ENCODE data around the gene UFL1. TPM values are rescaled to one million over a fixed set of nuclear protein-coding genes. Genes with fewer than 3 reads are reported as not detected.

UFL1 gene
- total RNA-seq, 1 donor = 41.0 TPM

- DNase-seq (ENCODE audit: low read depth) = no peak
- TF ChIP-seq CTCF (IDR thresholded peaks at IDR 0.05; ENCODE audit: insufficient read depth, low read depth, low read length) = no peak
- no peak overlapping the region for H3K4me3 ChIP-seq (ENCODE audit: low read depth, low read length)
Observed at GRCh38 chr6:96563853-96564252, 42.2 kb downstream of the UFL1 start.

GRCh38 chr6:96570053-96570452 is 48.4 kb downstream of the UFL1 start:
- no peak overlapping the region for H3K4me3 ChIP-seq (ENCODE audit: low read depth, low read length)
- no peak for DNase-seq (ENCODE audit: low read depth)
- TF ChIP-seq CTCF (IDR thresholded peaks at IDR 0.05; ENCODE audit: insufficient read depth, low read depth, low read length) = no peak

- no peak for DNase-seq (ENCODE audit: low read depth)
- no peak overlapping the region for H3K4me3 ChIP-seq (ENCODE audit: low read depth, low read length)
Observed at GRCh38 chr6:96571551-96571950, 49.9 kb downstream of the UFL1 start.

GRCh38 chr6:96575359-96575758 is 53.8 kb downstream of the UFL1 start:
- TF ChIP-seq CTCF (IDR thresholded peaks at IDR 0.05; ENCODE audit: insufficient read depth, low read depth, low read length) = no peak
- no peak overlapping the region for H3K4me3 ChIP-seq (ENCODE audit: low read depth, low read length)
- no peak for DNase-seq (ENCODE audit: low read depth)

More at GRCh38 chr6:96571551-96571950, 49.9 kb downstream of the UFL1 start:
- TF ChIP-seq CTCF (IDR thresholded peaks at IDR 0.05; ENCODE audit: insufficient read depth, low read depth, low read length) = no peak

- no peak overlapping the region for H3K4me3 ChIP-seq (ENCODE audit: low read depth, low read length)
- no peak for DNase-seq (ENCODE audit: low read depth)
- no peak for TF ChIP-seq CTCF (IDR thresholded peaks at IDR 0.05; ENCODE audit: insufficient read depth, low read depth, low read length)
Observed at GRCh38 chr6:96576221-96576620, 54.6 kb downstream of the UFL1 start.

GRCh38 chr6:96582021-96582420 is 60.4 kb downstream of the UFL1 start:
- H3K4me3 ChIP-seq (ENCODE audit: low read depth, low read length) = no peak overlapping the region
- no peak for TF ChIP-seq CTCF (IDR thresholded peaks at IDR 0.05; ENCODE audit: insufficient read depth, low read depth, low read length)
- DNase-seq (ENCODE audit: low read depth) = no peak

GRCh38 chr6:96582436-96582835 is 60.8 kb downstream of the UFL1 start:
- TF ChIP-seq CTCF (IDR thresholded peaks at IDR 0.05; ENCODE audit: insufficient read depth, low read depth, low read length) = no peak
- H3K4me3 ChIP-seq (ENCODE audit: low read depth, low read length) = no peak overlapping the region
- no peak for DNase-seq (ENCODE audit: low read depth)

Data from fibroblast of villous mesenchyme (primary cell).